ENCODE results near the gene RIN3.

Gene RIN3

GRCh38 chr14:92523752-92524151 is 10.2 kb downstream of the RIN3 start:
- Mint-ChIP-seq H3K4me1 (no peaks in the 10 kb centered on the region), H3K27me3 (ENCODE audit: low read depth) (no peaks in the 10 kb centered on the region), H3K4me3 (no peak overlapping the region), H3K27ac (no peak overlapping the region), H3K9me3 (no peaks in the 10 kb centered on the region), H3K36me3 (ENCODE audit: low read depth) (no peaks in the 10 kb centered on the region)
- no peak for TF ChIP-seq CTCF (IDR thresholded peaks at IDR 0.05; ENCODE audit: unreplicated experiment in 3 of 3)

GRCh38 chr14:92524602-92525185 is 11.1 kb downstream of the RIN3 start:
- no peak for TF ChIP-seq CTCF (IDR thresholded peaks at IDR 0.05; ENCODE audit: unreplicated experiment in 3 of 3)
- Mint-ChIP-seq H3K4me3 (no peak overlapping the region), H3K27me3 (ENCODE audit: low read depth) (no peaks in the 10 kb centered on the region), H3K36me3 (ENCODE audit: low read depth) (no peaks in the 10 kb centered on the region), H3K9me3 (no peaks in the 10 kb centered on the region), H3K27ac (no peak overlapping the region), H3K4me1 (no peaks in the 10 kb centered on the region)

GRCh38 chr14:92525322-92526095 is 11.9 kb downstream of the RIN3 start:
- Mint-ChIP-seq H3K27me3 (ENCODE audit: low read depth) (no peaks in the 10 kb centered on the region), H3K4me3 (no peak overlapping the region), H3K4me1 (no peaks in the 10 kb centered on the region), H3K36me3 (ENCODE audit: low read depth) (no peaks in the 10 kb centered on the region), H3K9me3 (no peaks in the 10 kb centered on the region), H3K27ac (no peak overlapping the region)
- TF ChIP-seq CTCF (IDR thresholded peaks at IDR 0.05; ENCODE audit: unreplicated experiment in 3 of 3), result no peak

- H3K36me3 Mint-ChIP-seq (ENCODE audit: low read depth), result no peaks in the 10 kb centered on the region
- H3K27me3 Mint-ChIP-seq (ENCODE audit: low read depth), result no peaks in the 10 kb centered on the region
- H3K4me3 Mint-ChIP-seq, result no peak overlapping the region
These were observed 14.1 kb downstream of the RIN3 start for GRCh38 chr14:92527721-92528120.

GRCh38 chr14:92528486-92529100 is 15.0 kb downstream of the RIN3 start:
- Mint-ChIP-seq H3K9me3 (no peaks in the 10 kb centered on the region), H3K27me3 (ENCODE audit: low read depth) (no peaks in the 10 kb centered on the region), H3K27ac (no peak overlapping the region), H3K4me3 (no peak overlapping the region), H3K36me3 (ENCODE audit: low read depth) (no peaks in the 10 kb centered on the region), H3K4me1 (no peaks in the 10 kb centered on the region)
- no peak for TF ChIP-seq CTCF (IDR thresholded peaks at IDR 0.05; ENCODE audit: unreplicated experiment in 3 of 3)

More at GRCh38 chr14:92527721-92528120, 14.1 kb downstream of the RIN3 start:
- Mint-ChIP-seq H3K9me3 (no peaks in the 10 kb centered on the region), H3K4me1 (no peaks in the 10 kb centered on the region), H3K27ac (no peak overlapping the region)
- TF ChIP-seq CTCF (IDR thresholded peaks at IDR 0.05; ENCODE audit: unreplicated experiment in 3 of 3), result no peak

Data from nephron (organoid).